K562 (cell line): ENCODE measurements around the gene MEX3A. TPM values are rescaled to one million over a fixed set of nuclear protein-coding genes. Genes with fewer than 3 reads are reported as not detected.

Experiments
- CCNT2 ChIP-seq: IDR thresholded peaks from 2 replicates; pipeline ENCODE4 v1.6.1; 2011; ENCODE audit warnings: borderline replicate concordance, low read depth, mild to moderate bottlenecking, moderate library complexity, mixed read lengths, low read length; ENCODE audit not compliant: insufficient read length; ENCODE audit errors: extremely low read depth
- CHD1 ChIP-seq: fragments of 200-600 bp; sonication (generic); IDR thresholded peaks from one replicate; pipeline ENCODE4 v1.6.1; 2012; ENCODE audit warnings: mild to moderate bottlenecking, moderate library complexity, low read length, inconsistent platforms
- CREBBP ChIP-seq: IDR thresholded peaks from one replicate; pipeline ENCODE4 v1.6.1; 2012; ENCODE audit warnings: low read depth, mild to moderate bottlenecking, control low read depth, inconsistent platforms, low read length
- DMBX1 ChIP-seq: fragments of 250-450 bp; sonication (Bioruptor Pico); IDR thresholded peaks from 2 replicates; pipeline ENCODE4 v1.8.0; 2022; ENCODE audit warnings: inconsistent platforms, mild to moderate bottlenecking, moderate library complexity, borderline replicate concordance
- KLF1 ChIP-seq: fragments of 450-650 bp; IDR thresholded peaks from 2 replicates; pipeline ENCODE4 v1.6.1; 2016; ENCODE audit warnings: missing genetic modification characterization, missing compliant biosample characterization
- KLF6 ChIP-seq: fragments of 250-450 bp; sonication (Bioruptor Pico); IDR thresholded peaks from 2 replicates; pipeline ENCODE4 v1.4.0; 2020; ENCODE audit warnings: mild to moderate bottlenecking, moderate library complexity, borderline replicate concordance
- LEF1 ChIP-seq: fragments of 450-650 bp; IDR thresholded peaks from 2 replicates; pipeline ENCODE4 v1.6.1; 2016; ENCODE audit warnings: mild to moderate bottlenecking
- MAFK ChIP-seq: IDR thresholded peaks from 2 replicates; pipeline ENCODE4 v1.6.1; 2011; ENCODE audit warnings: low read length, improper control_type of control experiment
- NEUROD1 ChIP-seq: fragments of 150-350 bp; IDR thresholded peaks from 2 replicates; pipeline ENCODE4 v1.6.1; 2014; ENCODE audit warnings: borderline replicate concordance, low read length, low read depth; ENCODE audit not compliant: partially characterized antibody
- NFE2 ChIP-seq: IDR thresholded peaks from 2 replicates; pipeline ENCODE4 v1.6.1; 2014; ENCODE audit warnings: antibody characterized with exemption, low read depth
- NR2C2 ChIP-seq, 2 experiments: fragments of 200-800 bp in 1 of 2; sonication (Bioruptor generic) in 1 of 2; sonication (generic) in 1 of 2; formaldehyde crosslinking in 1 of 2; IDR thresholded peaks; 2 replicates each; pipeline versions ENCODE4 v1.6.1 to v1.8.0; 2016 to 2022; ENCODE audit warnings: mild to moderate bottlenecking in 1 of 2, missing compliant biosample characterization in 1 of 2, missing genetic modification characterization in 1 of 2, missing genetic modification reagents in 1 of 2
- RBM39 ChIP-seq: fragments of 200-400 bp; formaldehyde crosslinking; optimal IDR thresholded peaks from 2 replicates; pipeline ENCODE3; 2018; ENCODE audit warnings: low read depth, low read length
- SIX5 ChIP-seq, 2 experiments: IDR thresholded peaks; 2 replicates each; pipeline ENCODE4 v1.6.1; 2011; ENCODE audit warnings: low read length in 2 of 2, borderline replicate concordance in 1 of 2, low read depth in 1 of 2, mild to moderate bottlenecking in 1 of 2, moderate library complexity in 1 of 2; ENCODE audit not compliant: insufficient read depth in 1 of 2
- SMARCC2 ChIP-seq: fragments of 450-650 bp; IDR thresholded peaks from 2 replicates; pipeline ENCODE4 v1.6.1; 2017; ENCODE audit warnings: antibody characterized with exemption, moderate library complexity, mild to moderate bottlenecking, low read depth
- SPI1 ChIP-seq: IDR thresholded peaks from 2 replicates; pipeline ENCODE4 v1.6.1; 2011; ENCODE audit warnings: low read depth, low read length, control low read depth, borderline replicate concordance
- polyA plus RNA-seq, 8 experiments: library from polyadenylated mRNA; depleted of rRNA in 4 of 8; stranded (reverse) in 5 of 8; unstranded in 3 of 8; fragments of >200 nt; fragmentation: Nextera tagmentation in 2 of 8; fragmentation: Illumina TruSeq in 1 of 8; extraction: Ambion mirVana in 2 of 8; extraction: Trizol in 1 of 8; gene quantifications; 2 replicates each; pipeline versions ENCODE4 v1.2.1 to v1.2.3, GENCODE V29; 2011 to 2014; ENCODE audit warnings: inconsistent platforms in 1 of 8, missing spikeins in 1 of 8
- total RNA-seq, 7 experiments: library from RNA; depleted of rRNA in 6 of 7; stranded (reverse); fragments of >200 nt in 6 of 7; fragmentation: Illumina TruSeq in 2 of 7; extraction: Trizol in 2 of 7; gene quantifications; 2 replicates each; pipeline versions ENCODE4 v1.2.1 to v1.2.3, GENCODE V29; 2011 to 2021; ENCODE audit warnings: low replicate concordance in 1 of 7
- TF ChIP-seq, protein P1 (sequence below): fragments of 250-450 bp; sonication (Bioruptor Pico); IDR thresholded peaks from 2 replicates; pipeline ENCODE4 v1.8.0; 2022; ENCODE audit warnings: inconsistent platforms
- TF ChIP-seq, protein P2 (sequence below): fragments of 200-800 bp; sonication (Bioruptor generic); IDR thresholded peaks from 2 replicates; pipeline ENCODE4 v1.6.1; 2017; ENCODE audit warnings: missing genetic modification characterization, missing compliant biosample characterization
- TF ChIP-seq, protein P3 (sequence below): sonication (generic); formaldehyde crosslinking; IDR thresholded peaks from 2 replicates; pipeline ENCODE4 v1.9.0; 2022; ENCODE audit warnings: mild to moderate bottlenecking, missing genetic modification reagents
- TF ChIP-seq, protein P4 (sequence below): fragments of 250-450 bp; sonication (Bioruptor Pico); IDR thresholded peaks from 2 replicates; pipeline ENCODE4 v1.6.1; 2021; ENCODE audit warnings: mild to moderate bottlenecking
- TF ChIP-seq, protein P5 (sequence below): fragments of 450-650 bp; IDR thresholded peaks from 2 replicates; pipeline ENCODE4 v1.6.1; 2016; ENCODE audit warnings: borderline replicate concordance

MEX3A gene
- total and polyA plus RNA-seq, 9 of the 15 experiments (the other 6 are each of a cell fraction or from before 2014, with no cell fraction given): 0.36 to 13.7 (median 5.2) TPM

DNA sequence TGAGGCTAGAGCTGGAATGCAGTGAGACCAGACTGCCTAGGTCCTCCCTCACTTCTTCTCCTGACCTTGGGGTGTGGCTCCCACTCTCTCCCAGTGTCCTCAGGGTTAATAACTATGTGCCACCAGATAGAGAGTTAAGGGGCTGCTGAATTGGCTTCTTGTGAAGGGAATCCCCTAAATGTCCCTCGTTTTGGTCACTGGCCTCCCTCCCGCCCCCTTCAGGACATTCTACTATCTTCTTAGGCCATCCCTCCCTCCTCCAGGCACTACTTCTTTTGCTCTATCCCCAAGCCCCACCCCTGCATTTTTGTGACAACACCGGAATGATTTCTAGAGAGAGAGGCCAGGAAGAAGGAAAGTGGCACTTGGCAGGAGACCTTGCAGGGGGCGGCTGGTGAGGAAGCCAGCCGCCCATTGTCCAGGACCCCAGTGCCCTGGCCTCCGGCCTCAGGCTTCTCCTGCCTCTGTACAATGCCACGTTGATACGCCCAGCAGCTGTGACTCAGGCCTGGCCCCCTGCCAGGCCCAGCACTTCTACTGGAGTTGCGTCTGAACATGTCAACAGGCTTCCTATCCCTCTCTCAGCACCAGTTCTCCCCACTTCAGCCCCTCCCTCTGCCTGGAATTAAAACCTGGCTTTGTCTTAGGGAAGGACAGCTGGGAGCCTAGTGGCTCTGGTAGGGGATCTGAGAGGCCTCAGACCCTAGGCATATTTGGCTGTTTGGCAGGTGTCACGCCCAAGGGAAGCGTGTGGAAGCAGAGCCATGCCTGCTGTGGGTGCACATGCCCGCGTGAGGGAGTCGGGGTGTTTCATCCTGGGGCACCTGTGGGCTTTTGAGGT lies 41.3 kb upstream of the MEX3A start (continued):
- TF ChIP-seq CCNT2 (no peak), KLF1 (tag) (no peak), SMARCC2 (peak; percentile 74), MAFK (peak; percentile 0; the same call in 1 of the 2 replicates), SPI1 (0 out of 2 replicates have a peak, but pooled peaks have one; percentile 8), LEF1 (0 out of 2 replicates have a peak, but pooled peaks have one; percentile 47), NEUROD1 (peak; percentile 38), CHD1 (no peak), KLF6 (CRISPR knock-in tag) (peak; percentile 70; the same call in 1 of the 2 replicates), RBM39 (peak; percentile 21), CREBBP (no peak), SIX5 (IDR thresholded peaks at IDR 0.05; ENCODE audit: borderline replicate concordance in 1 of 2, insufficient read depth in 1 of 2, low read depth in 1 of 2, low read length in 2 of 2) (no peak), NFE2 (peak; percentile 73), NR2C2 (CRISPR knock-in tag; IDR thresholded peaks at IDR 0.05) (0 out of 2 replicates have a peak, but pooled peaks have one; percentile 4), NR2C2 (tag; IDR thresholded peaks at IDR 0.05) (peak; percentile 13), DMBX1 (no peak)
- TF ChIP-seq, protein P1, sequence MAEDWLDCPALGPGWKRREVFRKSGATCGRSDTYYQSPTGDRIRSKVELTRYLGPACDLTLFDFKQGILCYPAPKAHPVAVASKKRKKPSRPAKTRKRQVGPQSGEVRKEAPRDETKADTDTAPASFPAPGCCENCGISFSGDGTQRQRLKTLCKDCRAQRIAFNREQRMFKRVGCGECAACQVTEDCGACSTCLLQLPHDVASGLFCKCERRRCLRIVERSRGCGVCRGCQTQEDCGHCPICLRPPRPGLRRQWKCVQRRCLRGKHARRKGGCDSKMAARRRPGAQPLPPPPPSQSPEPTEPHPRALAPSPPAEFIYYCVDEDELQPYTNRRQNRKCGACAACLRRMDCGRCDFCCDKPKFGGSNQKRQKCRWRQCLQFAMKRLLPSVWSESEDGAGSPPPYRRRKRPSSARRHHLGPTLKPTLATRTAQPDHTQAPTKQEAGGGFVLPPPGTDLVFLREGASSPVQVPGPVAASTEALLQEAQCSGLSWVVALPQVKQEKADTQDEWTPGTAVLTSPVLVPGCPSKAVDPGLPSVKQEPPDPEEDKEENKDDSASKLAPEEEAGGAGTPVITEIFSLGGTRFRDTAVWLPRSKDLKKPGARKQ (CRISPR knock-in tag): no peak
- TF ChIP-seq, protein P2, sequence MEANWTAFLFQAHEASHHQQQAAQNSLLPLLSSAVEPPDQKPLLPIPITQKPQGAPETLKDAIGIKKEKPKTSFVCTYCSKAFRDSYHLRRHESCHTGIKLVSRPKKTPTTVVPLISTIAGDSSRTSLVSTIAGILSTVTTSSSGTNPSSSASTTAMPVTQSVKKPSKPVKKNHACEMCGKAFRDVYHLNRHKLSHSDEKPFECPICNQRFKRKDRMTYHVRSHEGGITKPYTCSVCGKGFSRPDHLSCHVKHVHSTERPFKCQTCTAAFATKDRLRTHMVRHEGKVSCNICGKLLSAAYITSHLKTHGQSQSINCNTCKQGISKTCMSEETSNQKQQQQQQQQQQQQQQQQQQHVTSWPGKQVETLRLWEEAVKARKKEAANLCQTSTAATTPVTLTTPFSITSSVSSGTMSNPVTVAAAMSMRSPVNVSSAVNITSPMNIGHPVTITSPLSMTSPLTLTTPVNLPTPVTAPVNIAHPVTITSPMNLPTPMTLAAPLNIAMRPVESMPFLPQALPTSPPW (CRISPR knock-in tag): peak; percentile 65
- TF ChIP-seq, protein P3, sequence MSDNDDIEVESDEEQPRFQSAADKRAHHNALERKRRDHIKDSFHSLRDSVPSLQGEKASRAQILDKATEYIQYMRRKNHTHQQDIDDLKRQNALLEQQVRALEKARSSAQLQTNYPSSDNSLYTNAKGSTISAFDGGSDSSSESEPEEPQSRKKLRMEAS (CRISPR knock-in tag): 0 out of 2 replicates have a peak, but pooled peaks have one; percentile 18
- TF ChIP-seq, protein P4, sequence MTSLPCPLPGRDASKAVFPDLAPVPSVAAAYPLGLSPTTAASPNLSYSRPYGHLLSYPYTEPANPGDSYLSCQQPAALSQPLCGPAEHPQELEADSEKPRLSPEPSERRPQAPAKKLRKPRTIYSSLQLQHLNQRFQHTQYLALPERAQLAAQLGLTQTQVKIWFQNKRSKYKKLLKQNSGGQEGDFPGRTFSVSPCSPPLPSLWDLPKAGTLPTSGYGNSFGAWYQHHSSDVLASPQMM: no peak
- TF ChIP-seq, protein P5, sequence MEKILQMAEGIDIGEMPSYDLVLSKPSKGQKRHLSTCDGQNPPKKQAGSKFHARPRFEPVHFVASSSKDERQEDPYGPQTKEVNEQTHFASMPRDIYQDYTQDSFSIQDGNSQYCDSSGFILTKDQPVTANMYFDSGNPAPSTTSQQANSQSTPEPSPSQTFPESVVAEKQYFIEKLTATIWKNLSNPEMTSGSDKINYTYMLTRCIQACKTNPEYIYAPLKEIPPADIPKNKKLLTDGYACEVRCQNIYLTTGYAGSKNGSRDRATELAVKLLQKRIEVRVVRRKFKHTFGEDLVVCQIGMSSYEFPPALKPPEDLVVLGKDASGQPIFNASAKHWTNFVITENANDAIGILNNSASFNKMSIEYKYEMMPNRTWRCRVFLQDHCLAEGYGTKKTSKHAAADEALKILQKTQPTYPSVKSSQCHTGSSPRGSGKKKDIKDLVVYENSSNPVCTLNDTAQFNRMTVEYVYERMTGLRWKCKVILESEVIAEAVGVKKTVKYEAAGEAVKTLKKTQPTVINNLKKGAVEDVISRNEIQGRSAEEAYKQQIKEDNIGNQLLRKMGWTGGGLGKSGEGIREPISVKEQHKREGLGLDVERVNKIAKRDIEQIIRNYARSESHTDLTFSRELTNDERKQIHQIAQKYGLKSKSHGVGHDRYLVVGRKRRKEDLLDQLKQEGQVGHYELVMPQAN: peak; percentile 59; the same call in 1 of the 2 replicates
